A673 (cell line): ENCODE measurements around the gene IRAG1.

Experiments
- EZH2 ChIP-seq: fragments of 200-600 bp; sonication (generic); IDR thresholded peaks from 2 replicates; pipeline ENCODE4 v1.6.1; 2017; ENCODE audit warnings: borderline replicate concordance, low read depth, mild to moderate bottlenecking, mixed read lengths, antibody characterized with exemption, low read length; ENCODE audit not compliant: poor library complexity, severe bottlenecking
- TF ChIP-seq, protein P1 (sequence below): fragments of 300-800, 200-600 bp; sonication (generic); conservative IDR thresholded peaks from 2 replicates; pipeline ENCODE4 v1.5.1; 2017; ENCODE audit warnings: low read depth, mild to moderate bottlenecking, antibody characterized with exemption, low read length, moderate library complexity, mixed read lengths

DNA sequence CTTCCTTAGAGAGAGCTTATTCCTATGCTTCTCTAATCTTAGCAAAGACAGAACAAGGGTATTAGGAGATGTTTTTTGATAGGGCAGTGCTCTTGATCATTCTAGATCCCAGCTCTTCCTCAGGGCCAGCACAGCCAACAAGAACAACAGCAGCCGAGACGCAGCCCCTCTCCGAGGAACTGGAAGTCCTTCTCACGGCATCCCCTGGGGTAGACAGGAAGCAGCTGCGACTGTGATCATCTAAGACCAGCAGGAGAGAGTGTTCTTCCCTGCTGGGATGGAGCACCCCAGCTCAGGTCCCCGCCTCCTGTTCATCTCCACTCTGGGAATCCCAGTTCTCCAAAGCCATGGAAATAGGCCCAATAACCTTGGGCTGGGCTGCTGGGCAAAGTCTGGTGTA is 29.6 kb downstream of the IRAG1 start:
- TF ChIP-seq, protein P1, sequence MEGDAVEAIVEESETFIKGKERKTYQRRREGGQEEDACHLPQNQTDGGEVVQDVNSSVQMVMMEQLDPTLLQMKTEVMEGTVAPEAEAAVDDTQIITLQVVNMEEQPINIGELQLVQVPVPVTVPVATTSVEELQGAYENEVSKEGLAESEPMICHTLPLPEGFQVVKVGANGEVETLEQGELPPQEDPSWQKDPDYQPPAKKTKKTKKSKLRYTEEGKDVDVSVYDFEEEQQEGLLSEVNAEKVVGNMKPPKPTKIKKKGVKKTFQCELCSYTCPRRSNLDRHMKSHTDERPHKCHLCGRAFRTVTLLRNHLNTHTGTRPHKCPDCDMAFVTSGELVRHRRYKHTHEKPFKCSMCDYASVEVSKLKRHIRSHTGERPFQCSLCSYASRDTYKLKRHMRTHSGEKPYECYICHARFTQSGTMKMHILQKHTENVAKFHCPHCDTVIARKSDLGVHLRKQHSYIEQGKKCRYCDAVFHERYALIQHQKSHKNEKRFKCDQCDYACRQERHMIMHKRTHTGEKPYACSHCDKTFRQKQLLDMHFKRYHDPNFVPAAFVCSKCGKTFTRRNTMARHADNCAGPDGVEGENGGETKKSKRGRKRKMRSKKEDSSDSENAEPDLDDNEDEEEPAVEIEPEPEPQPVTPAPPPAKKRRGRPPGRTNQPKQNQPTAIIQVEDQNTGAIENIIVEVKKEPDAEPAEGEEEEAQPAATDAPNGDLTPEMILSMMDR: no peak
- TF ChIP-seq EZH2: no peak
